HepG2 (cell line): Measurements from ENCODE around the gene VAMP5. TPM values are rescaled to one million over a fixed set of nuclear protein-coding genes. Genes with fewer than 3 reads are reported as not detected.

ENCODE experiments used
- ARNTL ChIP-seq: sonication (generic); formaldehyde crosslinking; IDR thresholded peaks from 2 replicates; pipeline ENCODE4 v1.4.0; 2020; ENCODE audit warnings: mild to moderate bottlenecking, missing genetic modification reagents
- GATAD1 ChIP-seq: IDR thresholded peaks from 2 replicates; pipeline ENCODE4 v1.6.1; 2016; ENCODE audit warnings: missing genetic modification reagents, missing compliant biosample characterization
- HMG20A ChIP-seq: IDR thresholded peaks from 2 replicates; pipeline ENCODE4 v1.6.1; 2016; ENCODE audit warnings: borderline replicate concordance
- PLRG1 ChIP-seq: fragments of 450-650 bp; conservative IDR thresholded peaks from 2 replicates; pipeline ENCODE4 v1.6.1; 2016
- POLR2A ChIP-seq, 2 experiments: IDR thresholded peaks; 2 replicates each; pipeline ENCODE4 v1.6.1; 2011; ENCODE audit warnings: low read depth in 2 of 2, low read length in 2 of 2, mild to moderate bottlenecking in 1 of 2, moderate library complexity in 1 of 2; ENCODE audit not compliant: insufficient read depth in 1 of 2
- PRPF4 ChIP-seq: fragments of 200-400 bp; formaldehyde crosslinking; IDR thresholded peaks from 2 replicates; pipeline ENCODE4 v1.6.1; 2016; ENCODE audit warnings: low read length, low read depth; ENCODE audit not compliant: poor library complexity, severe bottlenecking
- RBM22 ChIP-seq: fragments of 200-400 bp; formaldehyde crosslinking; optimal IDR thresholded peaks from 2 replicates; pipeline ENCODE3; 2017; ENCODE audit warnings: mild to moderate bottlenecking, low read length, moderate library complexity
- RCOR2 ChIP-seq: IDR thresholded peaks from 2 replicates; pipeline ENCODE4 v1.6.1; 2016; ENCODE audit warnings: missing biosample characterization, missing genetic modification reagents
- SIX4 ChIP-seq: sonication (generic); formaldehyde crosslinking; IDR thresholded peaks from 2 replicates; pipeline ENCODE4 v1.4.0; 2020; ENCODE audit warnings: missing genetic modification reagents
- SNAI1 ChIP-seq: sonication (generic); formaldehyde crosslinking; IDR thresholded peaks from 2 replicates; pipeline ENCODE4 v1.5.0; 2020; ENCODE audit warnings: mild to moderate bottlenecking, missing genetic modification reagents, borderline replicate concordance
- SRSF4 ChIP-seq: fragments of 200-400 bp; formaldehyde crosslinking; IDR thresholded peaks from one replicate; pipeline ENCODE4 v1.6.1; 2018; ENCODE audit warnings: mild to moderate bottlenecking, low read depth, low read length, moderate library complexity; ENCODE audit not compliant: poor library complexity, severe bottlenecking
- ZBTB42 ChIP-seq: sonication (generic); formaldehyde crosslinking; IDR thresholded peaks from 2 replicates; pipeline ENCODE4 v1.5.0; 2020; ENCODE audit warnings: mild to moderate bottlenecking, missing genetic modification reagents
- ZEB1 ChIP-seq: IDR thresholded peaks from 2 replicates; pipeline ENCODE4 v1.6.1; 2012; ENCODE audit warnings: mild to moderate bottlenecking, low read depth, inconsistent platforms; ENCODE audit not compliant: insufficient replicate concordance
- ZNF333 ChIP-seq: sonication (generic); formaldehyde crosslinking; IDR thresholded peaks from 2 replicates; pipeline ENCODE4 v1.4.0; 2020; ENCODE audit warnings: mild to moderate bottlenecking, missing genetic modification reagents, borderline replicate concordance
- ZNF414 ChIP-seq: sonication (generic); formaldehyde crosslinking; IDR thresholded peaks from 2 replicates; pipeline ENCODE4 v1.5.0; 2020; ENCODE audit warnings: missing genetic modification reagents
- ZNF576 ChIP-seq: sonication (generic); formaldehyde crosslinking; IDR thresholded peaks from 2 replicates; pipeline ENCODE4 v1.4.0; 2020; ENCODE audit warnings: mild to moderate bottlenecking, missing genetic modification reagents
- ZNF746 ChIP-seq: sonication (generic); formaldehyde crosslinking; IDR thresholded peaks from 2 replicates; pipeline ENCODE4 v1.8.0; 2022; ENCODE audit warnings: mild to moderate bottlenecking, missing genetic modification reagents
- polyA plus RNA-seq, 8 experiments: library from polyadenylated mRNA; depleted of rRNA in 3 of 8; stranded (reverse) in 7 of 8; unstranded in 1 of 8; fragments of >200 nt; fragmentation: Illumina TruSeq in 4 of 8; extraction: Trizol in 4 of 8; gene quantifications; 2 replicates each; pipeline versions ENCODE4 v1.2.1 to v1.2.3, GENCODE V29; 2011 to 2016; ENCODE audit warnings: low read depth in 4 of 8, missing spikeins in 1 of 8, mixed read lengths in 1 of 8; ENCODE audit not compliant: insufficient read depth in 1 of 8
- total RNA-seq, 5 experiments: library from RNA; depleted of rRNA; stranded (reverse); fragments of >200 nt; fragmentation: Illumina TruSeq; extraction: Trizol; gene quantifications; 2 replicates each; pipeline ENCODE4 v1.2.3, GENCODE V29; 2016; ENCODE audit warnings: low read depth in 1 of 5
- TF ChIP-seq, protein P1 (sequence below): sonication (generic); formaldehyde crosslinking; IDR thresholded peaks from 2 replicates; pipeline ENCODE4 v1.4.0; 2020; ENCODE audit warnings: mild to moderate bottlenecking, missing genetic modification reagents

The VAMP5 gene
- total and polyA plus RNA-seq, 2 of the 13 experiments (the other 11 are each of a cell fraction or from before 2014, with no cell fraction given): 7.2 to 56.7 TPM

DNA sequence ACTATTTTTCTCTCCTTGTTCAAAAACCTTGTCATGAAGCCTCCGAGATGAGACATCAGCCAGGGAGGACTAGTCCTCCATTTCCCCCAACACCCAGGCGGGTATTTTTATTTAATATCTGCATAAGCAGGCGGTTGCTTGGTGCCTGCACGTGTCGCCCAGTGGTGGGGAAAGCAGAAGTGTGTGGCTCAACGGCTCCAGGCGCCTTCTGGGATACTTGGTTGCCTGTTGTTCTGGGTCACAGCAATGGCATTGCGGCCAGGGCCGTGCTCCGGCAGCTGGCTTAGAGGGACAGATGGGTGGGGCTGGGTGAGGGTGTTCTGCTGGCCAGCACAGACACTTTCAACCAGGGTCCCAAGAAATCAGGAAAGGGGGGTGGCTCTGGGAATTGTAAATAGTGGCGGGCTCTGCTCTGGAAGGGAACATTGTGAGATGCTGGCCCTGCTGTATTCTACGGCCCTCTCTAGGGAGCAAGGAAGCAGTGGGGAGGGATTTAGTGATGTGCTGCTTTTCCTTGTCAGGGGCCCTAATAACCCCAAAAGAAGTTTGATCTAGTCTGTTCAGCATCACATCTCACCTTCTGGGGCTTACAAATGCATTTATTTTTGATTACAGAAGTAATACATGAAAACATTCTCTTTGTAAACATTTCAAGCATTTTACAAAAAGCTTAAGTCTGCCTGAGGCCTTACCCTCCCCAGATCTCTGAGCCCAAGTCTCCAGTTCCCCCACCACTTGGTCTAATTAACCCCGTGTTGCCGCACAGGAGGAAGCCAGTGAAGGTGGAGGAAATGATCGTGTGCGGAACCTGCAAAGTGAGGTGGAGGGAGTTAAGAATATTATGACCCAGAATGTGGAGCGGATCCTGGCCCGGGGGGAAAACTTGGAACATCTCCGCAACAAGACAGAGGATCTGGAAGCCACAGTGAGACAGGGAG lies 5.7 kb upstream of the VAMP5 start (continued):
- TF ChIP-seq ZEB1 (no peak), ZBTB42 (CRISPR knock-in tag) (no peak), ZNF333 (no peak), ARNTL (no peak; the same call in 1 of the 2 replicates), ZNF746 (CRISPR knock-in tag) (0 out of 2 replicates have a peak, but pooled peaks have one; percentile 5), POLR2A (IDR thresholded peaks at IDR 0.05; ENCODE audit: insufficient read depth in 1 of 2, low read depth in 2 of 2, low read length in 2 of 2) (no peak), RCOR2 (CRISPR knock-in tag) (no peak), SRSF4 (no peak), ZNF576 (CRISPR knock-in tag) (no peak), ZNF414 (CRISPR knock-in tag) (peak; percentile 36; the same call in 1 of the 2 replicates), GATAD1 (0 out of 2 replicates have a peak, but pooled peaks have one; percentile 26), PRPF4 (no peak), HMG20A (CRISPR knock-in tag) (no peak), SIX4 (no peak), PLRG1 (no peak), RBM22 (no peak), SNAI1 (no peak)
- TF ChIP-seq, protein P1, sequence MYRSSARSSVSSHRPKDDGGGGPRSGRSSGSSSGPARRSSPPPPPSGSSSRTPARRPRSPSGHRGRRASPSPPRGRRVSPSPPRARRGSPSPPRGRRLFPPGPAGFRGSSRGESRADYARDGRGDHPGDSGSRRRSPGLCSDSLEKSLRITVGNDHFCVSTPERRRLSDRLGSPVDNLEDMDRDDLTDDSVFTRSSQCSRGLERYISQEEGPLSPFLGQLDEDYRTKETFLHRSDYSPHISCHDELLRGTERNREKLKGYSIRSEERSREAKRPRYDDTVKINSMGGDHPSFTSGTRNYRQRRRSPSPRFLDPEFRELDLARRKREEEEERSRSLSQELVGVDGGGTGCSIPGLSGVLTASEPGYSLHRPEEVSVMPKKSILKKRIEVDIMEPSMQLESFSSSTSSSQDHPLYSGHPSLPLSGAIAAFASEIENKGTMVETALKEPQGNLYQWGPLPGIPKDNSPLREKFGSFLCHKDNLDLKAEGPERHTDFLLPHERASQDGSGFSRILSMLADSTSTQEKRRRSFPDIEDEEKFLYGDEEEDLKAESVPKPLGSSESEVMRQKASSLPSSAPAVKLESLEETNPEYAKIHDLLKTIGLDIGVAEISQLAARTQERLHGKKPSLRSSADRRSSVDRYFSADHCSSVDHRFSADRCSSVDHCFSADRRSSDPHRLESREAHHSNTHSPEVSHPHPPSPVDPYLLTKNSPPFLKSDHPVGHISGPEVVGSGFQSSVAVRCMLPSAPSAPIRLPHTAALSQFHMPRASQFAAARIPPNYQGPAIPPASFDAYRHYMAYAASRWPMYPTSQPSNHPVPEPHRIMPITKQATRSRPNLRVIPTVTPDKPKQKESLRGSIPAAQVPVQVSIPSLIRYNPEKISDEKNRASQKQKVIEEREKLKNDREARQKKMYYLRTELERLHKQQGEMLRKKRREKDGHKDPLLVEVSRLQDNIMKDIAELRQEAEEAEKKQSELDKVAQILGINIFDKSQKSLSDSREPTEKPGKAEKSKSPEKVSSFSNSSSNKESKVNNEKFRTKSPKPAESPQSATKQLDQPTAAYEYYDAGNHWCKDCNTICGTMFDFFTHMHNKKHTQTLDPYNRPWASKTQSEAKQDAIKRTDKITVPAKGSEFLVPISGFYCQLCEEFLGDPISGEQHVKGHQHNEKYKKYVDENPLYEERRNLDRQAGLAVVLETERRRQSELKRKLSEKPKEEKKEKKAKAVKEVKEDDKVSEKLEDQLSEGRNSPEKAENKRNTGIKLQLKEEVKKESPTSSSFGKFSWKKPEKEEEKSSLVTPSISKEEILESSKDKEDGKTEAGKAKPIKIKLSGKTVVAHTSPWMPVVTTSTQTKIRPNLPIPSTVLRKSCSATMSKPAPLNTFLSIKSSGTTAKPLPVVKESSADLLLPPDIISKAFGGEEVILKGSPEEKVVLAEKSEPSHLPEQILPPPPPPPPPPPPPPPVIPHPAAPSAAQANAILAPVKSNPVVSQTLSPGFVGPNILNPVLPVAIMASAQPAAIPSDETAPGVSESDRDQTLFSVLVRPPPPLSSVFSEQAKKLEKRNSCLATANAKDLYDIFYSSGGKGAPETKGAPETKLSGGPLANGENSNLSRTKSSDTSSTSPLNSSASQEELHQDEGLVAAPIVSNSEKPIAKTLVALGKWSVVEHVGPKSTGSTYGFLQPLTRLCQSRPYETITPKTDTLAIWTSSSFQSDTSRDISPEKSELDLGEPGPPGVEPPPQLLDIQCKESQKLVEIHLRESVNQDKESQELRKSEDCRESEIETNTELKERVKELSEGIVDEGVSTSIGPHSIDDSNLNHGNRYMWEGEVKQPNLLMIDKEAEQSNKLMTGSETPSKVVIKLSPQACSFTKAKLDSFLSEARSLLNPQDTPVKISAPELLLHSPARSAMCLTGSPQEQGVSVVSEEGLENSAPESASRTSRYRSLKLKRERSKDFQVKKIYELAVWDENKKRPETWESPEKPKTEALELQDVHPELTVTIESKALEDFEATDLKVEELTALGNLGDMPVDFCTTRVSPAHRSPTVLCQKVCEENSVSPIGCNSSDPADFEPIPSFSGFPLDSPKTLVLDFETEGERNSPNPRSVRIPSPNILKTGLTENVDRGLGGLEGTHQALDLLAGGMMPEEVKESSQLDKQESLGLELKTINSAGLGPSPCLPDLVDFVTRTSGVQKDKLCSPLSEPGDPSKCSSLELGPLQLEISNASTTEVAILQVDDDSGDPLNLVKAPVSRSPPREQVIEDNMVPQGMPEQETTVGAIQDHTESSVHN: 0 out of 2 replicates have a peak, but pooled peaks have one; percentile 4
